HCT116 (cell line): ENCODE measurements around the gene DRC7.

Source experiments
- FOSL1 ChIP-seq: IDR thresholded peaks from 2 replicates; pipeline ENCODE4 v1.6.1; 2012; ENCODE audit warnings: low read depth
- JUND ChIP-seq: IDR thresholded peaks from 2 replicates; pipeline ENCODE4 v1.6.1; 2012
- POLR2A ChIP-seq: IDR thresholded peaks from 2 replicates; pipeline ENCODE4 v1.7.0; 2011; ENCODE audit warnings: borderline replicate concordance; ENCODE audit not compliant: insufficient read depth, insufficient read length; ENCODE audit errors: extremely low read depth
- POLR2AphosphoS5 ChIP-seq: IDR thresholded peaks from 2 replicates; pipeline ENCODE4 v1.6.1; 2011; ENCODE audit warnings: mild to moderate bottlenecking, low read depth, low read length, moderate library complexity
- SRF ChIP-seq: IDR thresholded peaks from 2 replicates; pipeline ENCODE4 v1.6.1; 2012; ENCODE audit warnings: low read depth
- ZNF274 ChIP-seq: fragments of 200-500 bp; sonication (Bioruptor generic); IDR thresholded peaks from 2 replicates; pipeline ENCODE4 v1.6.1; 2014; ENCODE audit warnings: mild to moderate bottlenecking, low read depth, low read length, inconsistent platforms
- TF ChIP-seq, protein P1 (sequence below), 3 experiments: fragments of 200-600 bp in 1 of 3; sonication (generic) in 1 of 3; IDR thresholded peaks in 2 of 3; conservative IDR thresholded peaks in 1 of 3; 2 replicates each; pipeline ENCODE4 v1.5.1; 2012 to 2017; ENCODE audit warnings: low read depth in 2 of 3, low read length in 2 of 3, antibody characterized with exemption in 1 of 3, borderline replicate concordance in 1 of 3, control low read depth in 1 of 3, mild to moderate bottlenecking in 1 of 3, mixed read lengths in 1 of 3, mixed run types in 1 of 3, moderate library complexity in 1 of 3; ENCODE audit not compliant: insufficient read depth in 1 of 3
- TF ChIP-seq, protein P2 (sequence below): IDR thresholded peaks from 2 replicates; pipeline ENCODE4 v1.6.1; 2011; ENCODE audit warnings: mild to moderate bottlenecking, low read length, moderate library complexity; ENCODE audit not compliant: insufficient replicate concordance; ENCODE audit errors: extremely low read depth
- TF ChIP-seq, protein P3 (sequence below): IDR thresholded peaks from 2 replicates; pipeline ENCODE4 v1.6.1; 2012
- TF ChIP-seq, protein P4 (sequence below): IDR thresholded peaks from 2 replicates; pipeline ENCODE4 v1.6.1; 2012

DNA sequence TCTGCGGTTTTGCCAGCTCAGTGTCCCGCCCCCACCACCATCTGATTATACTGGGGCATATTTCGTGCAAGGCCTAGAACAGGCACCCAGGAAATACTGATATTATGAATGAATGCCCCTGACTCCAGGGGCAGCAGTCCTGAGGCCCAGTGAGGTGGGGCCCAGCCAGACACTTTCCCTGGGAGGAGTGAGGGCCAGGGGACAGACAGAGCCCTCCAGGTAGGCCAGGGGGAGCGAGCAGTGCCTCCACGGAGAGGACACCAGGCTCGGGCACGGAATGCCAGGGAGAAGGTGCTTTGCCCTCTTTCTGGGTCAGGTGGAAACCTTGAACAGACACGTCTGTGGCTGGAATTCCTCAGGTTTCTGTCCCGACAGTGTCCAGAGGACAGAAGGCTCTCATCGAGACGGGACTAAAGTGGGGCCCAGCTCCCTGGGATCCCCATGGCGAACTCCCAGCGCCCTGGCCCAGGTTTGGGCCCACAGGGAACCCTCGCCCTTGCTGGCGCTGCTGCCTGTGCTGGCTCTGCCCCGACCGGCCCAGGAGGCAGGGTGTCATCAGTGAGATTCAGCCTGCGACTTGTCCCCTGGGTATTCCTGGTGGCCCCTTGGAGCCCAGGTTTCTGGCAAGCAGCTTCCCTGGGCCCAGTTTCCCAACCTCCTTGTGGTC is 45.3 kb downstream of the DRC7 start:
- TF ChIP-seq, protein P1, sequence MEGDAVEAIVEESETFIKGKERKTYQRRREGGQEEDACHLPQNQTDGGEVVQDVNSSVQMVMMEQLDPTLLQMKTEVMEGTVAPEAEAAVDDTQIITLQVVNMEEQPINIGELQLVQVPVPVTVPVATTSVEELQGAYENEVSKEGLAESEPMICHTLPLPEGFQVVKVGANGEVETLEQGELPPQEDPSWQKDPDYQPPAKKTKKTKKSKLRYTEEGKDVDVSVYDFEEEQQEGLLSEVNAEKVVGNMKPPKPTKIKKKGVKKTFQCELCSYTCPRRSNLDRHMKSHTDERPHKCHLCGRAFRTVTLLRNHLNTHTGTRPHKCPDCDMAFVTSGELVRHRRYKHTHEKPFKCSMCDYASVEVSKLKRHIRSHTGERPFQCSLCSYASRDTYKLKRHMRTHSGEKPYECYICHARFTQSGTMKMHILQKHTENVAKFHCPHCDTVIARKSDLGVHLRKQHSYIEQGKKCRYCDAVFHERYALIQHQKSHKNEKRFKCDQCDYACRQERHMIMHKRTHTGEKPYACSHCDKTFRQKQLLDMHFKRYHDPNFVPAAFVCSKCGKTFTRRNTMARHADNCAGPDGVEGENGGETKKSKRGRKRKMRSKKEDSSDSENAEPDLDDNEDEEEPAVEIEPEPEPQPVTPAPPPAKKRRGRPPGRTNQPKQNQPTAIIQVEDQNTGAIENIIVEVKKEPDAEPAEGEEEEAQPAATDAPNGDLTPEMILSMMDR (IDR thresholded peaks at IDR 0.05 in 2 of 3, conservative IDR thresholded peaks at IDR 0.05 in 1 of 3; ENCODE audit: borderline replicate concordance in 1 of 3, insufficient read depth in 1 of 3, low read depth in 2 of 3, low read length in 2 of 3), result no peak
- TF ChIP-seq ZNF274 (no peak), POLR2AphosphoS5 (no peak), POLR2A (no peak), SRF (no peak), JUND (no peak), FOSL1 (no peak)
- TF ChIP-seq, protein P2, sequence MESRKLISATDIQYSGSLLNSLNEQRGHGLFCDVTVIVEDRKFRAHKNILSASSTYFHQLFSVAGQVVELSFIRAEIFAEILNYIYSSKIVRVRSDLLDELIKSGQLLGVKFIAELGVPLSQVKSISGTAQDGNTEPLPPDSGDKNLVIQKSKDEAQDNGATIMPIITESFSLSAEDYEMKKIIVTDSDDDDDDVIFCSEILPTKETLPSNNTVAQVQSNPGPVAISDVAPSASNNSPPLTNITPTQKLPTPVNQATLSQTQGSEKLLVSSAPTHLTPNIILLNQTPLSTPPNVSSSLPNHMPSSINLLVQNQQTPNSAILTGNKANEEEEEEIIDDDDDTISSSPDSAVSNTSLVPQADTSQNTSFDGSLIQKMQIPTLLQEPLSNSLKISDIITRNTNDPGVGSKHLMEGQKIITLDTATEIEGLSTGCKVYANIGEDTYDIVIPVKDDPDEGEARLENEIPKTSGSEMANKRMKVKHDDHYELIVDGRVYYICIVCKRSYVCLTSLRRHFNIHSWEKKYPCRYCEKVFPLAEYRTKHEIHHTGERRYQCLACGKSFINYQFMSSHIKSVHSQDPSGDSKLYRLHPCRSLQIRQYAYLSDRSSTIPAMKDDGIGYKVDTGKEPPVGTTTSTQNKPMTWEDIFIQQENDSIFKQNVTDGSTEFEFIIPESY, result no peak
- TF ChIP-seq, protein P3, sequence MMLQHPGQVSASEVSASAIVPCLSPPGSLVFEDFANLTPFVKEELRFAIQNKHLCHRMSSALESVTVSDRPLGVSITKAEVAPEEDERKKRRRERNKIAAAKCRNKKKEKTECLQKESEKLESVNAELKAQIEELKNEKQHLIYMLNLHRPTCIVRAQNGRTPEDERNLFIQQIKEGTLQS, result no peak
- TF ChIP-seq, protein P4, sequence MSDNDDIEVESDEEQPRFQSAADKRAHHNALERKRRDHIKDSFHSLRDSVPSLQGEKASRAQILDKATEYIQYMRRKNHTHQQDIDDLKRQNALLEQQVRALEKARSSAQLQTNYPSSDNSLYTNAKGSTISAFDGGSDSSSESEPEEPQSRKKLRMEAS, result no peak
